Measurements from ENCODE around the gene SULT6B1. TPM values are rescaled to one million over a fixed set of nuclear protein-coding genes. Genes with fewer than 3 reads are reported as not detected.

The SULT6B1 gene
- polyA plus RNA-seq, 1 donor (not counting 4 experiments of a cell fraction or from before 2014, with no cell fraction given) = not detected

DNA sequence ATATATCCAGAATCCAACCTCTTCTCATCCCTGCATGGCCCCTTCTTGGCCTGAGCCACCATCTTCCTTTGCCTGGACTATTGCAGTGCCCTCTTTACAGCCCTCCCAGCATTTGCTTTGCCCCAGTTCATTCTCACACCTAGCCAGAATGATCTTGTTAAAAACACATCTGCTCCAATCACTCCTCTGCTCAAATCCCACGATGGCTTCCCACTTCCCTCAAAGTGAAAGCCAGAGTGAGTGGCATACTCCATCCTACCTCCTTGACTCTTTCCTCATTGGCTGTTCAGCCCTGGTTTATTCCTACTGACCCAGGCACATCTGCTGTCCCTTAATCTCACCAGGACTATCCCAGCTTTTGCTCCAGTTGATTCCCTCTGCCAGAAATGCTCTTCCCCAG lies 14.7 kb downstream of the SULT6B1 start:
- Histone ChIP-seq H3K9me1 (ENCODE audit: control insufficient read depth, extremely low read depth, insufficient read depth, low read length) (no peaks in the 10 kb centered on the region), H3K4me2 (ENCODE audit: control insufficient read depth, extremely low read depth, insufficient read depth, low read depth, low read length) (no peak overlapping the region), H3K27me3 (ENCODE audit: control insufficient read depth, extremely low read depth, insufficient read depth, low read length) (no peaks in the 10 kb centered on the region), H2AFZ (ENCODE audit: control insufficient read depth, low read length) (no peak overlapping the region), H3K9me3 (ENCODE audit: control insufficient read depth, low read depth, low read length) (no peaks in the 10 kb centered on the region), H3K9ac (ENCODE audit: control insufficient read depth, extremely low read depth, insufficient read depth, low read length) (no peak overlapping the region), H3K27ac (ENCODE audit: control insufficient read depth, insufficient read depth, low read length) (no peak overlapping the region), H3K4me1 (ENCODE audit: control insufficient read depth, extremely low read depth, insufficient read depth, low read length) (no peaks in the 10 kb centered on the region), H3K36me3 (ENCODE audit: control insufficient read depth in 2 of 2, extremely low read depth in 1 of 2, insufficient read depth in 2 of 2, low read length in 2 of 2) (no peaks in the 10 kb centered on the region), H3K4me3 (ENCODE audit: control insufficient read depth in 2 of 3, extremely low read depth in 1 of 3, insufficient read depth in 2 of 3, low read depth in 1 of 3, low read length in 3 of 3) (no peak overlapping the region), H4K20me1 (ENCODE audit: control insufficient read depth, extremely low read depth, insufficient read depth, low read length) (no peaks in the 10 kb centered on the region), H3K79me2 (ENCODE audit: control insufficient read depth, insufficient read depth, low read length) (no peaks in the 10 kb centered on the region)
- DNase-seq (ENCODE audit: low read depth, low spot score) (no peak), FAIRE-seq (no peak)
- TF ChIP-seq, protein P1, sequence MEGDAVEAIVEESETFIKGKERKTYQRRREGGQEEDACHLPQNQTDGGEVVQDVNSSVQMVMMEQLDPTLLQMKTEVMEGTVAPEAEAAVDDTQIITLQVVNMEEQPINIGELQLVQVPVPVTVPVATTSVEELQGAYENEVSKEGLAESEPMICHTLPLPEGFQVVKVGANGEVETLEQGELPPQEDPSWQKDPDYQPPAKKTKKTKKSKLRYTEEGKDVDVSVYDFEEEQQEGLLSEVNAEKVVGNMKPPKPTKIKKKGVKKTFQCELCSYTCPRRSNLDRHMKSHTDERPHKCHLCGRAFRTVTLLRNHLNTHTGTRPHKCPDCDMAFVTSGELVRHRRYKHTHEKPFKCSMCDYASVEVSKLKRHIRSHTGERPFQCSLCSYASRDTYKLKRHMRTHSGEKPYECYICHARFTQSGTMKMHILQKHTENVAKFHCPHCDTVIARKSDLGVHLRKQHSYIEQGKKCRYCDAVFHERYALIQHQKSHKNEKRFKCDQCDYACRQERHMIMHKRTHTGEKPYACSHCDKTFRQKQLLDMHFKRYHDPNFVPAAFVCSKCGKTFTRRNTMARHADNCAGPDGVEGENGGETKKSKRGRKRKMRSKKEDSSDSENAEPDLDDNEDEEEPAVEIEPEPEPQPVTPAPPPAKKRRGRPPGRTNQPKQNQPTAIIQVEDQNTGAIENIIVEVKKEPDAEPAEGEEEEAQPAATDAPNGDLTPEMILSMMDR (optimal IDR thresholded peaks at IDR 0.05 in 1 of 3, IDR thresholded peaks at IDR 0.05 in 1 of 3, conservative IDR thresholded peaks at IDR 0.05 in 1 of 3; ENCODE audit: extremely low read depth in 1 of 3, insufficient read depth in 2 of 3, low read length in 3 of 3) = no peak
- no peak for TF ChIP-seq EZH2 (IDR thresholded peaks at IDR 0.05; ENCODE audit: low read length)
- dilution Hi-C loops (cut with MboI; ENCODE audit: extremely low pct_ligation_motif_present, low sequenced_read_pairs) = no loop called here

DNA sequence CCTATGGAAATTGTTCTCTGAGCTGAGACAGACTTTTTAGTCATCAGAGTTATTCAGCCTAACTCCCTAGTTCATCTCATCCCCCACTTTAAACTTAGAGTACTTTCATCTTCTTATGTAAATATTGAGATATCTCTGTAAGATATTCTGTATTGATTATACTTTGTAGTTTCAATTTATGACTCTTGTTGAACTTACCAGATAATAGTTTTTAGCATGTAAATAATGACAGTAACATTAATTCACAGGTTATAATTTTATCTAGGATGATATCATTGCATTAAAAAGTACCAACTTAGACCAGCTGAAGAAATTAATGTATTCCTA lies 16.9 kb downstream of the SULT6B1 start:
- Histone ChIP-seq H3K4me2 (ENCODE audit: control insufficient read depth, extremely low read depth, insufficient read depth, low read depth, low read length) (no peak overlapping the region), H3K36me3 (ENCODE audit: control insufficient read depth in 2 of 2, extremely low read depth in 1 of 2, insufficient read depth in 2 of 2, low read length in 2 of 2) (no peaks in the 10 kb centered on the region), H3K4me1 (ENCODE audit: control insufficient read depth, extremely low read depth, insufficient read depth, low read length) (peaks cover 5% of the 10 kb centered on the region), H3K4me3 (ENCODE audit: control insufficient read depth in 2 of 3, extremely low read depth in 1 of 3, insufficient read depth in 2 of 3, low read depth in 1 of 3, low read length in 3 of 3) (no peak overlapping the region), H3K9ac (ENCODE audit: control insufficient read depth, extremely low read depth, insufficient read depth, low read length) (no peak overlapping the region), H3K79me2 (ENCODE audit: control insufficient read depth, insufficient read depth, low read length) (no peaks in the 10 kb centered on the region), H3K9me3 (ENCODE audit: control insufficient read depth, low read depth, low read length) (no peaks in the 10 kb centered on the region), H3K27ac (ENCODE audit: control insufficient read depth, insufficient read depth, low read length) (no peak overlapping the region), H4K20me1 (ENCODE audit: control insufficient read depth, extremely low read depth, insufficient read depth, low read length) (no peaks in the 10 kb centered on the region), H3K9me1 (ENCODE audit: control insufficient read depth, extremely low read depth, insufficient read depth, low read length) (no peaks in the 10 kb centered on the region), H3K27me3 (ENCODE audit: control insufficient read depth, extremely low read depth, insufficient read depth, low read length) (no peaks in the 10 kb centered on the region), H2AFZ (ENCODE audit: control insufficient read depth, low read length) (no peak overlapping the region)
- FAIRE-seq (no peak), DNase-seq (ENCODE audit: low read depth, low spot score) (no peak)
- no peak for TF ChIP-seq EZH2 (IDR thresholded peaks at IDR 0.05; ENCODE audit: low read length)
- TF ChIP-seq, protein P1 (optimal IDR thresholded peaks at IDR 0.05 in 1 of 3, IDR thresholded peaks at IDR 0.05 in 1 of 3, conservative IDR thresholded peaks at IDR 0.05 in 1 of 3; ENCODE audit: extremely low read depth in 1 of 3, insufficient read depth in 2 of 3, low read length in 3 of 3) = no peak
- dilution Hi-C loops (cut with MboI; ENCODE audit: extremely low pct_ligation_motif_present, low sequenced_read_pairs) = no loop called here

Data from keratinocyte (primary cell).